ENCODE results near the gene MIS18BP1. TPM values are rescaled to one million over a fixed set of nuclear protein-coding genes. Genes with fewer than 3 reads are reported as not detected.

Gene MIS18BP1
- 38.7 TPM for total RNA-seq

DNA sequence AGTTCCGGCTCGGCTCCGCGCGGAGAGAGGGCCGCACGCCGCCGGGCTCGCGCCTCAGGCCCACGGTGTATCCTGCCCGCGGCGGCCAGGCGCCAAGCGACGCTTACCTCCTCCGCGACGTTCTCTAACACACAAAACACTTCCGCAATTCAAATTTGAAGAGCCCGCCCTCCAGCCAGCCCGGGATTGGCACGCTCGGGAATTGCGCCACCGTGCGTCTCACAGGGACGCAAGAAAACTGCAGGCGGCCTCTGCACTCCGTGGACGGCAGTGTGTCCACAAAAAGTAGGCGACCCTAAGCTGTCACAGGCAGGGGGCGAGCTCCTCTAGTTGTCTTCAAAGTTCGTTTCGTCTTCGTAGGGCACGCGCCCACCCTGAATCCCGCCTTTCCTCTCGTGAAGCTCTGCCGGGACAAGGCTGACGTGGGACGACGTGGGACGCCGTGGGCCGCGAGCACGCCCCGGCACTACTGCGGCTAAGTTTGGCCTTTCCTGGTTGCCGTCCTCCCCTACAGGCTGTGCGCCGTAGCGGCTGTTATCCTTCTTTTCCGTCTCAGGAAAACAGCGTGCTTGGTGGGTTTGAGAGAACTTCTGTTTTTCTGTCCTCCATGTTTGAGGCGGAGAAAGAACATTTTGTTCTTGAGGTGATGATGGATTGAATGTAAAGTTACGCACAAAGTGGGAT lies at the start of gene MIS18BP1:
MIS18BP1 (minus strand) TSS at position 133 of the 684 bp plus-strand sequence. CDS start 5,916 bp downstream, outside the sequence.

Other genes with a start within 250 kb of the MIS18BP1 start
- 96.4 TPM for gene PRPF39, start 169.1 kb downstream of the MIS18BP1 start, total RNA-seq
- gene FKBP3, start 118.7 kb downstream of the MIS18BP1 start, total RNA-seq: 73.9 TPM
- 17.6 TPM for gene FANCM, start 117.3 kb downstream of the MIS18BP1 start, total RNA-seq

All from camera-type eye (tissue), 1 donor.